GM21529 (cell line): ENCODE results near the gene CAMKK1.
A peak's percentile ranks its signal among the peaks of the same experiment; 100 is the strongest.

Source experiments
- ATAC-seq: cut with Tn5 transposase; IDR thresholded peaks from one replicate; pipeline ENCODE4 v1.9.1; 2021; ENCODE audit not compliant: unreplicated experiment

CAMKK1 gene

GRCh38 chr17:3918372-3919122 is 25.7 kb upstream of the CAMKK1 start:
- ATAC-seq = no peak

GRCh38 chr17:3917391-3917931 is 24.6 kb upstream of the CAMKK1 start:
- ATAC-seq = no peak

- ATAC-seq = no peak
These were observed 24.0 kb upstream of the CAMKK1 start for GRCh38 chr17:3916825-3917224.

- no peak for ATAC-seq
These were observed 23.3 kb upstream of the CAMKK1 start, which contains the start of gene P2RX1 for GRCh38 chr17:3915995-3916696. Gene P2RX1 (minus strand): TSS chr17:3916465. CDS start chr17:3916225, 240 bp downstream.

GRCh38 chr17:3915581-3915994 is 22.7 kb upstream of the CAMKK1 start:
- no peak for ATAC-seq

- ATAC-seq = peak; percentile 46
These were observed 21.4 kb upstream of the CAMKK1 start for GRCh38 chr17:3914312-3914670.

GRCh38 chr17:3913531-3914311 is 20.9 kb upstream of the CAMKK1 start:
- ATAC-seq = peak; percentile 46

GRCh38 chr17:3912827-3913226 is 20.0 kb upstream of the CAMKK1 start:
- no peak for ATAC-seq

- ATAC-seq = peak; percentile 75
These were observed 18.6 kb upstream of the CAMKK1 start for GRCh38 chr17:3911271-3912053.

- no peak for ATAC-seq
These were observed 17.8 kb upstream of the CAMKK1 start for GRCh38 chr17:3910420-3911270.

- ATAC-seq = no peak
These were observed 16.4 kb upstream of the CAMKK1 start for GRCh38 chr17:3909257-3909656.

GRCh38 chr17:3907483-3908216 is 14.8 kb upstream of the CAMKK1 start:
- no peak for ATAC-seq

- ATAC-seq = no peak
These were observed 14.0 kb upstream of the CAMKK1 start for GRCh38 chr17:3906881-3907280.

- ATAC-seq = no peak
These were observed 12.2 kb upstream of the CAMKK1 start for GRCh38 chr17:3905017-3905520.

GRCh38 chr17:3904501-3904900 is 11.6 kb upstream of the CAMKK1 start:
- ATAC-seq = no peak

GRCh38 chr17:3903881-3904290 is 11.0 kb upstream of the CAMKK1 start:
- no peak for ATAC-seq

- ATAC-seq = no peak
These were observed 10.4 kb upstream of the CAMKK1 start for GRCh38 chr17:3903051-3903825.

GRCh38 chr17:3900646-3901045 is 7.8 kb upstream of the CAMKK1 start:
- no peak for ATAC-seq
